IgD-negative memory B cell (primary cell): ENCODE results near the gene SLC2A11. TPM values are rescaled to one million over a fixed set of nuclear protein-coding genes. Genes with fewer than 3 reads are reported as not detected.
A peak's percentile ranks its signal among the peaks of the same experiment; 100 is the strongest.

Source experiments
- H3K27ac Mint-ChIP-seq, 3 donors: one replicate each; pipeline ENCODE4 v1.8.0; 2020 to 2022; ENCODE audit warnings: mild to moderate bottlenecking in 3 of 3, mixed read lengths in 3 of 3, moderate library complexity in 1 of 3
- H3K27me3 Mint-ChIP-seq: one replicate; pipeline ENCODE4 v1.8.0; 2021; ENCODE audit warnings: mixed read lengths
- H3K36me3 Mint-ChIP-seq: one replicate; pipeline ENCODE4 v1.8.0; 2020; ENCODE audit warnings: mild to moderate bottlenecking, mixed read lengths
- H3K4me1 Mint-ChIP-seq, 3 donors: one replicate each; pipeline ENCODE4 v1.8.0; 2020 to 2022; ENCODE audit warnings: mixed read lengths in 3 of 3, mild to moderate bottlenecking in 1 of 3
- H3K4me3 Mint-ChIP-seq, 4 donors: one replicate each; pipeline ENCODE4 v1.8.0; 2020 to 2022; ENCODE audit warnings: mild to moderate bottlenecking in 4 of 4, mixed read lengths in 4 of 4, moderate library complexity in 3 of 4
- H3K9me3 Mint-ChIP-seq, 3 donors: one replicate each; pipeline ENCODE4 v1.8.0; 2020 to 2021; ENCODE audit warnings: mixed read lengths in 3 of 3, mild to moderate bottlenecking in 1 of 3
- polyA plus RNA-seq: library from polyadenylated mRNA; unstranded; fragments of 300-500 nt; fragmentation: Illumina TruSeq; gene quantifications from one replicate; pipeline ENCODE4 v1.2.3, GENCODE V29; 2021

SLC2A11 gene
- polyA plus RNA-seq, 1 donor from 2014 or later: 20.7 TPM

DNA sequence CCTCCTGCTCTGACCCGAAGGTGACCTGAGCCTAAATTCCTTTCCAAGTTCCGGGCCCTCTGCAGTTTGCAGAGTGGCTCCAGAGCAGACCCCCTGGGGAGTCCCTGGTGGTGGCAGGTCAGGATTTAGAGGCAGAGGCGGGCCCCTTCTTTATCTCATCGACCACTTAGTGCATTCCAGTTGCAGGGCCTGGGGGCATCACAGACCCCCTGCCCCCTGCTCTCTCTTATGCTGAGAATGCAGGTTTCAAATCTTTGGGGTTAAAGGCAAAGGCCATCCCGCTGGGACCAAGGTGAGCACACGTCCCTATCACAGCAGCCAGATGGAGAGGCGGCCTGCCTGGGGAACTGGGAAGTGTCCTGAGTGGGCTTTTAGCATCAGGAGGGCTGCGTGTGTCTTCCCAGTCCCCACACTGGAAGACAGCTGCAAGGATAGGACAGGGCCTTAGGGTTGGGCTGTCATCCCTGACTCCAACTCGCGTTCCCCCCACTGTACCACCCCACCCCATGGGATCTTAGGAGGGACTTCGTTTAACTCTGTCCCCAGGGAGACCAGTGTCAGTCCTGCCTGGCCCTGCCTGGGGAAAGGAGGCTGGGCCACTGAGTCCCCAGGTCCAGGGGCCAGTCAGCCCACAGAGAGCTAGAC is 30.2 kb upstream of the SLC2A11 start:
- H3K36me3 Mint-ChIP-seq: no peaks in the 10 kb centered on the region
- no peaks in the 10 kb centered on the region for H3K27me3 Mint-ChIP-seq
- peaks cover 19 to 27% (median 24%) of the 10 kb centered on the region in 3 donors for H3K4me1 Mint-ChIP-seq
- H3K27ac Mint-ChIP-seq: peak overlapping the region in 1 of 3 donors; percentile 32
- no peak overlapping the region for H3K4me3 Mint-ChIP-seq
- H3K9me3 Mint-ChIP-seq: no peaks in the 10 kb centered on the region

DNA sequence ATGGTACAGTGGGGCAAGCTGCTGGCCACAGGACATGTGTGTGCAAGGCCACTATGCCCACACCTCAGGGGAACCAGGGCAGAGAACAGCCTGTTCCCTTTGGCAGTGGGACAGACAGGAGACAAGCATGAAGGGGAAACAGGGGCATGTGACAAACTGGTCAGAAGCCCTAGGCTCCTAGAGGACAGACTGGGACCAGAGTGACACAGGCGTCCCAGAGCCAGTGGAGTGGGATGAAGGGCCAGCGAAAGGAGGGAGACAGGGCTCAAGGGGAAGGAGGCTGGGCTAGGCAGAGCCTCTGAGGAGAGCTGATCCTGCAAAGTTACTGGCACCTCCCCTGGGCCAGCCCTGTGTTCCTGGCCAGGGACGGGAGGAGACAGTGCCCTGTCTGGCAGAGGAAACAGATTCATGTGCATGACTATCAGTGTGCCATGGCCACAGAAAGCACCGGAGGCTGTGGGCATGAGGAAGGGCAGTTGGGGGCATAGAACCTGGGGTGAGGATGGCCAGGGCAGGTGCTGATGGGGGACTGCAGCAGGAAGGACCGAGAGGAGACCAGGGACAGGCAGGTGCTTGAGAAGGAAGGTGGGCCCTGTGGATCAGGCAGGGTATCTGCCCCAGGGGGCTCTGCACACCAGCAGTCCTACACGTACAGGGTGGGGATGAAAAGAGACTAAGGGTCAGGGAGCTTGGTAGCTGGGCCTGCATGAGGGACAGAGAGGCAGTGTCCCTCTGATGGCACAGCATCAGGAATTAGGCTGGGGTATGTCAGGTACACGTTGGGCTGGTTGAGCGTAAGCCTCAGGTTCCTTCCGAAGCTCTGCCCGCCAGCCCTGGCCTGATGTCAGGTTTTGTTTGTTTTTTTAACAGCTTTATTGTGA is 28.6 kb upstream of the SLC2A11 start:
- no peaks in the 10 kb centered on the region for H3K9me3 Mint-ChIP-seq
- peak overlapping the region in 2 of 4 donors; percentile 11 to 67 for H3K4me3 Mint-ChIP-seq
- peak overlapping the region in 1 of 3 donors; percentile 61 for H3K27ac Mint-ChIP-seq
- H3K4me1 Mint-ChIP-seq: peaks cover 19 to 24% (median 21%) of the 10 kb centered on the region in 3 donors
- H3K36me3 Mint-ChIP-seq: no peaks in the 10 kb centered on the region
- no peaks in the 10 kb centered on the region for H3K27me3 Mint-ChIP-seq

DNA sequence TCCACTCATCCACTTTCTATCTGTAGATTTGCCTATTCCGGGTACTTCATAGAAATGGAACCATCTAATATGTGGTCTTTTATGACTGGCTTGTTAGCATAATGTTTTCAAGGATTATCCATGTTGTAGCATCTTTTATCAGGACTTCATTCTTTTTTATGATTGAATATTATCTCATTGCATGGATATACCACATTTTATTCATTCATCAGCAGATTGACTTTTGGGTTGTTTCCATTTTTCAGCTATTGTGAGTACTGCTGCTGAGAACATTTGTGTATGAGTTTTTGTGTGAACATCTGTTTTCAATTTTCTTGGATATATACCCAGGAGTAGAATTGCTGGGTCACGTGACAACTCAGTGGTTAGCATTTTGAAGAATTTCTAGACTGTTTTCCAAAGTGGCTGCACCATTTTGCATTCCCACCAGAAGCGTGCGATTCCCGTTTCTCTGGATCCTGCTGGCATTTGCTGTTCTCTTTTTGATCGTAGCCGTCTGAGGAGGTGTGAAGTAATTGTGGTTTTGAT is 27.8 kb upstream of the SLC2A11 start:
- Mint-ChIP-seq H3K4me3 (peak overlapping the region in 1 of 4 donors; percentile 43), H3K9me3 (no peaks in the 10 kb centered on the region), H3K36me3 (no peaks in the 10 kb centered on the region), H3K27me3 (no peaks in the 10 kb centered on the region), H3K4me1 (peaks cover 19 to 24% (median 21%) of the 10 kb centered on the region in 3 donors), H3K27ac (peak overlapping the region in 2 of 3 donors; percentile 26 to 76)

DNA sequence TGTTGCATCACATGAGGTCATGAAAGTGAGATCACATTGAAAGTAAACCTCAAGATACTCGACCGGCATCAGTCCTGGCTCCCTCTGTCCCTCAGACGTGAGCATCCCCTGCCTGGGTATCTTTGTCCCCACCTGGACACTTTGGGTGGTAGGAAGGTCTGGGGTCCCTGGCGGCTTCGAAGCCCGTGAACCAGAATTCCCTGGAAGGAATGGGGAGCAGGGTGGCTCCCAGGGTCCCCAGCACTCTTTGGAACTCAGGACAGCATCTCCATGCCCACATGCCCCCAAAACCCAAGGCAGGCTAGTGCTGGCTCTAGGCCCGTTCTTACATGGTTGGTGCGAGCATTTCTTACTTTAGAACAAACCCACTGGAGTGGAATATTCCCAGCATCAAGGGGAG is 26.4 kb upstream of the SLC2A11 start:
- Mint-ChIP-seq H3K27me3 (no peaks in the 10 kb centered on the region), H3K36me3 (no peaks in the 10 kb centered on the region), H3K4me1 (peaks cover 28 to 31% (median 30%) of the 10 kb centered on the region in 3 donors), H3K9me3 (no peaks in the 10 kb centered on the region), H3K4me3 (no peak overlapping the region), H3K27ac (peak overlapping the region in 1 of 3 donors; percentile 50)

DNA sequence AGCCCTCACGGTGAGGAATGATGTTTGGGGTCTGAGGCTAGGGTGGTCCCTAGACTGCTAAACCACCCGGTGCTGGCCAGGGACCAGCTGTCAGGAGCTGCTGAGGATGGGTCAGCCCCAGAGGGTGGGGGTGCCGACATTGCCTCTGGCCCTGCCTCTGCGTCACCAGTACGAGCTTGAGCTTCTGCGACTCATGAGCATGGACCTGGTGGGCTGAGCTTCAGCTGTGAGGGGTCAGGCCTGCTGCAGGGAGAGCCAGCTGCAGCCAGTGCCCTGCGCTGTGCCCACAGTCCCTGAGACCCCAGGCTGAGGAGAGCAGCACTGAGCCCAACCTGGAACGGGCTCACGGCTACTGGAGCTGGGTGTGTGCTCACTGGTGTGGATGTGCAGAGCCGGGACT is 25.9 kb upstream of the SLC2A11 start:
- Mint-ChIP-seq H3K9me3 (no peaks in the 10 kb centered on the region), H3K4me3 (no peak overlapping the region), H3K27me3 (no peaks in the 10 kb centered on the region), H3K36me3 (no peaks in the 10 kb centered on the region), H3K27ac (no peak overlapping the region), H3K4me1 (peaks cover 31 to 36% (median 32%) of the 10 kb centered on the region in 3 donors)

DNA sequence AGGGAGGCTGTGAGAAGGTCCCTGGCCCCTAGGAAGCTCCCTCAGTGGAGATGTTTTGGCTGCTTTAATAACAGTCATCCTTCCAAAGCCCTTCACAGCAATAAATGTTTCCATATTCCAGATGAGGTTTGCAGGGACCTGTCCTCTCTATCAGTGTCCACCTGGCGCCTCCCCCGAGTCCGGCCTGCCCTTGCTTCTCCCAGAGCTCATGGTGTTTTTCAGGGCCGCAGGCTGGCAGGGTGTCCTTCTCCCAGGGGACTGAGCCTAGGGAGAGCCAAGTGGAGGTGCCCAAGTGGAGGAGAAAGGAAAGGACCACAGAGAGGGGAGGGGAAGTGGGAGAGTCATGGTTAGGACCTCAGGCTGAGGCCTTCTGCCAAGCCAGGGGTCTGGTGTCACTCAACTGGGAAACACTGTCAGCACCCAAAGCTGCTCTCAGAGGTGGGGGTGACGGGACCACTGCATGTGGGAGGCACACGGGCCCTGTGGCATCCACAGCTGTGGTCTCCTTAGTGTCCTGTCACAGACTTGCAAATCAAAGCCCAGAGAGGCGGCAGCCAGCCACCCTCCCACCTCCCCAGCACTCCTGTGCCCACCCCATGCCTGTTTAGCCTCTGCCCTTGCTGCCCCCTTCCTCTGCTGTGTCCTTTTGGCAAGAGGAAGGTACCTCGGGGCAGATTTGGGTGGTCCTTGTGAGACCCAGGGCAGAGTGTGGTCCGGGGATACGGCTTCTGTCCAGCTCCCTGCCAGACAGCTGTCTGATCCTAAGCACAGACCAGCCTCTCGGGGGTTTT is 25.3 kb upstream of the SLC2A11 start:
- no peaks in the 10 kb centered on the region for H3K36me3 Mint-ChIP-seq
- H3K4me1 Mint-ChIP-seq: peaks cover 32 to 43% (median 36%) of the 10 kb centered on the region in 3 donors
- no peaks in the 10 kb centered on the region for H3K27me3 Mint-ChIP-seq
- H3K27ac Mint-ChIP-seq: peak overlapping the region in 1 of 3 donors; percentile 22
- no peaks in the 10 kb centered on the region for H3K9me3 Mint-ChIP-seq
- H3K4me3 Mint-ChIP-seq: peak overlapping the region in 1 of 4 donors; percentile 52

DNA sequence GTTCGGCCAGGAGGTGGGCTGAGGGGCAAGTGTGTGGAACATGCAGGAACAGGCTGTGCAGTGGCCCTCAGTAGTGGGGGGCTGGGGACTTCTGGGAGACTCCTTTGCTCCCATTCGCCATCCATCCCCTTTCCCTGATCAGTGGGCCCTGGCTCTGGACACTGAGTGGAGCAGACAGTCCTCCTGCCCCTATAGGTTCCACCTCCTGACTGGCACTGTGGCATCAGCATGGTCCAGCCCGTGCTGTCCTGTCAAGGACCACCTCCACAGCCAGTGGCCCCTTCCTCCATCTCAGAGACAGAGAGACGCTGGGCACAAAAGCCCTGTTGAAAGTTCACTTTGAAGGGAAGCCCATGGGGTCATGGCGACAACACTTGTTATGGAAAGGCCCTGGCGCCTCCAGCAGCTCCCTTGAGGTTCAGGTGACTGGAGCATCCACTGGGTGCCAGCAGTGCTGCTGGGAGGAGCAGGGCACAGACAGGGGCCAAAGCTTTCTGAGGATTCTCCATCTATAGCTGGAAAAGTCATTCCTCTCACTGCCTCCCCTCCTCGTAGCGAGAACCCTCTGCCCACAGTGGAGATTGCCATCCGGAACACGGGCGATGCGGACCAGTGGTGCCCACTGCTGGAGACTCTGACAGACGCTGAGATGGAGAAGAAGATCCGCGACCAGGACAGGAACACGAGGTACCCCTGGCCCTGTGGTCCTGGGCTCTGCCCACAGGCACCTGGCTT is 24.5 kb upstream of the SLC2A11 start:
- H3K4me1 Mint-ChIP-seq: peaks cover 36 to 48% (median 42%) of the 10 kb centered on the region in 3 donors
- H3K27ac Mint-ChIP-seq: peak overlapping the region in 1 of 3 donors; percentile 22
- H3K4me3 Mint-ChIP-seq: no peak overlapping the region
- H3K27me3 Mint-ChIP-seq: no peaks in the 10 kb centered on the region
- no peaks in the 10 kb centered on the region for H3K9me3 Mint-ChIP-seq
- H3K36me3 Mint-ChIP-seq: no peaks in the 10 kb centered on the region

DNA sequence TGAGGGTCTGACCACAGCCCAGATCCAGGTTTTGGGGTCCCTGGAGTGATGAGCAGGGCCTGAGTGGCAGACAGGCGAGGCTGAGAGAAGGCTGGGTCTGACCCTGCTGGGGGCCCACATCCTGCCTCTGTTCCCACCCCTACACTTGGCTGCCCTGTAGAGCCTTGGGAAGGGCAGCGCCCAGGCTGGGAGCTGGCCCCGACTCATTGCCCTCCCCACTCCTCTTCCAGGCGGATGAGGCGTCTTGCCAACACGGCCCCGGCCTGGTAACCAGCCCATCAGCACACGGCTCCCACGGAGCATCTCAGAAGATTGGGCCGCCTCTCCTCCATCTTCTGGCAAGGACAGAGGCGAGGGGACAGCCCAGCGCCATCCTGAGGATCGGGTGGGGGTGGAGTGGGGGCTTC is 23.8 kb upstream of the SLC2A11 start:
- H3K27ac Mint-ChIP-seq: peak overlapping the region in 1 of 3 donors; percentile 73
- peaks cover 36 to 47% (median 39%) of the 10 kb centered on the region in 3 donors for H3K4me1 Mint-ChIP-seq
- H3K9me3 Mint-ChIP-seq: no peaks in the 10 kb centered on the region
- H3K27me3 Mint-ChIP-seq: no peaks in the 10 kb centered on the region
- H3K4me3 Mint-ChIP-seq: no peak overlapping the region
- no peaks in the 10 kb centered on the region for H3K36me3 Mint-ChIP-seq

DNA sequence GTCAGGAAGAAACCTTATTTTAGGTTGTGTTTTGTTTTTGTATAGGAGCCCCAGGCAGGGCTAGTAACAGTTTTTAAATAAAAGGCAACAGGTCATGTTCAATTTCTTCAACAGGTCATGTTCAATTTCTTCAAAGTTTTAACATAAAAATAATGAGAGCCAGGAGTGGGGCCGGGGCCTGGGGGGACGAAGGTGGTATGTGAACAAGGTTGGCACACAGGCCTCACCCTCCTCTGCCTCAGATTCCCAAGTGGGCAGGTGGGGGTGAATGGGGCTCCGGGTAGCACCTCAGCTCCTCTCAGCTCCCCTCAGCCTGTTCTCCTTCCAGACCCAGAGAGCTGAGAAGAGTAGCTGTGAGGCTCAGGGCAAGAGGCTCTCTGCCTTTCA is 23.3 kb upstream of the SLC2A11 start:
- Mint-ChIP-seq H3K27ac (peak overlapping the region in 1 of 3 donors; percentile 73), H3K27me3 (peaks cover 1% of the 10 kb centered on the region), H3K9me3 (no peaks in the 10 kb centered on the region), H3K36me3 (peaks cover 1% of the 10 kb centered on the region), H3K4me1 (peaks cover 35 to 47% (median 39%) of the 10 kb centered on the region in 3 donors), H3K4me3 (no peak overlapping the region)

DNA sequence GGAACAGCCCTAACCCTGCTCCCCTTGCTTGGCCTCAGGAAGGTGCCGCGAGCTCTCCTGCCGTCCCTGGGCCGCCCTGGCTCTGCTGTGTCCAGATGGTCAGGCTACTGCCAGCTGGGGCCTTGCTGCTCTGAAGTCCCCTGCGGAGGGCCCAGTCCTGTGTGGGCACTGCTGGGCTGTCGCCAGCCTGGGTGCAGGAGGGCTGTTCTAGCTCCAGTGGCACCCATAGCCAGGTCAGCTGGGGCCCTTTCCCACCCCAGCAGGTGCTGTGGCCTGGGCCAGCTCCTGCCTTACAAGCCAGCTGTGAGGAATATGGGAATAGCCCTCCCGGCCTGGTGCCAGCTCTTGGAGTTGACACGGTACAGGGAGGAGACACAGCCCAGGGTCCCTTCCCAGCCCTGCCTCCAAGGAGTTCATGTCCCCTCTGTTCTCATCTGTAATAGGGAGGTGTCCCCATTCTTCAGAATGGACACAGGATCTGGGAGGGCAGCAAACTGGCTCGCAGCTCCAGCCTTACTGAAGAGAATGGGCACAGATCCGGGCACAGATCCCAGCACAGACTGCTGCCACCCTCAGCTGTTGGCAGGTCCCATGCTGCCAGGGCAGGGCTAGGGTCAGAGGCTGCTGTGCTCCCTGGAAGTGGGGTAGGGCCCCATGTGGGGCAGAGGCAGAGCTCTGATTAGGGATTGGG is 22.7 kb upstream of the SLC2A11 start:
- peaks cover 1% of the 10 kb centered on the region for H3K27me3 Mint-ChIP-seq
- H3K4me1 Mint-ChIP-seq: peaks cover 33 to 44% (median 38%) of the 10 kb centered on the region in 3 donors
- H3K27ac Mint-ChIP-seq: peak overlapping the region; percentile 76 to 96 (median 89)
- peaks cover 1% of the 10 kb centered on the region for H3K36me3 Mint-ChIP-seq
- H3K4me3 Mint-ChIP-seq: peak overlapping the region in 2 of 4 donors; percentile 5 to 73
- H3K9me3 Mint-ChIP-seq: no peaks in the 10 kb centered on the region

DNA sequence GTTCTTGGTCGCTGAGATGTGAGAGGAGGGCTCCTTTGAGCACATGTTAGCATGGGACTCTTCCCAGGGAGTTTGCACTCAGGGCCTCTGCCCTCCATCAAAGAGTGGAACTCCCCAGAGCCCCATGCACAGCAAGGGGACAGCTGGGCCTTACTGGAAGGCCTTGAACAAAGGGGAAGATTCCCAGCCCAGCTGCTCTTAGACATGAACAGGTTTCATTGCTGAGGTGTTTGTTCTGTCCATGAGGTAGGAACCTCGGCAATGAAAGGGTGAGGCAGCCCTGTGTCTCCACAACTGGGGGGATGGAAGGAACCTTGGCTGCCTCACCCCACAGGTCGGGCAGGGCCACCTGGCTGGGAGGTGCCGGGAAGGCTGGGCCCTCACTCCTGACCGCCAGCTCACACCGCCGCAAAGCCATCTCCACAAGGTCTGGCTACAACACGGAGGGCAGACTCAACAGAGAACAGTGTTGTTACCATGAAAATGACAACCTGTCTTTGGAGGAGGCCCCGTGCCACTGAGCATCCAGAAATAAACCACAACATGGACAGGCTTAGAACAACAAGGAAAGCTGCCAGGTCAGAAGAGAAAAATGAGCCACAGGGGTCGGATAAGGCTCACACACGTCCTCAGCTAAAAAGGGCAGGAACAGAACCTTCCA is 22.1 kb upstream of the SLC2A11 start:
- Mint-ChIP-seq H3K4me1 (peaks cover 30 to 42% (median 37%) of the 10 kb centered on the region in 3 donors), H3K9me3 (no peaks in the 10 kb centered on the region), H3K36me3 (peaks cover 1% of the 10 kb centered on the region), H3K4me3 (peak overlapping the region in 2 of 4 donors; percentile 37 to 73), H3K27ac (peak overlapping the region; percentile 76 to 96 (median 89)), H3K27me3 (peaks cover 1% of the 10 kb centered on the region)

DNA sequence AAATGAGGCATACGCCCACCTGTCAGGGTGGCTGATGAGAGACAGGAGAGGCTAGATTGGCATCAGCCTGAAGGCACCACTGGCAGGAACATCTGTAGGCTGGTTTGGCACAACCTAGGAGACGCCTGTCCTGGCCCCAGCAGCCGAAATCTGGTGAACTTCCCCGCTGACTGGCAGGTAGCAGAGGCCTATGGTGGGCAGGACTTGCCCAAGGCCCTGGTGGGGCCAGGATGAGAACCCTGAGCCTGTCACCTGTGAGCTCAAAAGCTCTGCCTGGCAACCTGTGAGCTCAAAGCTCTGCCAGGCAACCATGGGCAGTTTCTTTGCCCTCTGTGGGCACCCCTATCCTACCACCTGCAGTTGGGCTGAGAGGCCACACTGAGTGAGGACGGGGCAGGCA is 21.4 kb upstream of the SLC2A11 start:
- H3K27ac Mint-ChIP-seq: peak overlapping the region in 2 of 3 donors; percentile 89 to 96
- peaks cover 36 to 41% (median 39%) of the 10 kb centered on the region in 3 donors for H3K4me1 Mint-ChIP-seq

More for the DNA sequence above, 21.4 kb upstream of the SLC2A11 start:
- Mint-ChIP-seq H3K27me3 (peaks cover 1% of the 10 kb centered on the region), H3K9me3 (no peaks in the 10 kb centered on the region), H3K36me3 (peaks cover 1% of the 10 kb centered on the region), H3K4me3 (peak overlapping the region in 3 of 4 donors; percentile 73 to 99 (median 93))
